Retinal pigment epithelial cell (primary cell): ENCODE results near the gene DENND1B.

ENCODE experiments used
- DNase-seq: peaks from one replicate; pipeline ENCODE4 v3.0.0-alpha.2; 2010; ENCODE audit warnings: low read depth
- H3K4me3 ChIP-seq: 2 replicates; pipeline ENCODE4 v1.5.1; 2011; ENCODE audit warnings: mild to moderate bottlenecking, low read length, control low read depth, moderate library complexity
- CTCF ChIP-seq: conservative IDR thresholded peaks from 2 replicates; pipeline ENCODE4 v1.5.1; 2011; ENCODE audit warnings: low read depth, low read length, control low read depth, inconsistent platforms

DENND1B gene

GRCh38 chr1:197480446-197480845 lies 294.8 kb downstream of the DENND1B start:
- no peak for DNase-seq
- no peak for TF ChIP-seq CTCF
- no peak overlapping the region for H3K4me3 ChIP-seq

GRCh38 chr1:197472141-197472540 lies 303.1 kb downstream of the DENND1B start:
- no peak for TF ChIP-seq CTCF
- no peak overlapping the region for H3K4me3 ChIP-seq
- no peak for DNase-seq

GRCh38 chr1:197471248-197471985 lies 303.9 kb downstream of the DENND1B start:
- TF ChIP-seq CTCF: no peak
- no peak for DNase-seq
- H3K4me3 ChIP-seq: no peak overlapping the region

- TF ChIP-seq CTCF: no peak
- DNase-seq: no peak
- no peak overlapping the region for H3K4me3 ChIP-seq
Measured at GRCh38 chr1:197470330-197470729, 304.9 kb downstream of the DENND1B start.

- H3K4me3 ChIP-seq: no peak overlapping the region
- TF ChIP-seq CTCF: no peak
- DNase-seq: no peak
Measured at GRCh38 chr1:197469620-197470210, 305.6 kb downstream of the DENND1B start.

- TF ChIP-seq CTCF: no peak
- H3K4me3 ChIP-seq: no peak overlapping the region
- no peak for DNase-seq
Measured at GRCh38 chr1:197468543-197469175, 306.6 kb downstream of the DENND1B start.
